Liver (tissue), 3 donors: ENCODE measurements around the gene HSPA8.
"Not testable (repeated sequence)": the region's sequence is repeated elsewhere in the genome, so short reads cannot be mapped to it uniquely, and the experiment has no call there.

Source experiments
- ATF3 ChIP-seq: IDR thresholded peaks from 2 replicates; pipeline ENCODE4 v1.6.1; 2016; ENCODE audit warnings: antibody characterized with exemption
- CTCF ChIP-seq: fragments of 150-350 bp; IDR thresholded peaks from 2 replicates; pipeline ENCODE4 v1.5.1; 2017; ENCODE audit warnings: improper control_type of control experiment, low read depth, low read length; ENCODE audit not compliant: missing input control
- EGR1 ChIP-seq, 2 donors: IDR thresholded peaks; 2 replicates each; pipeline ENCODE4 v1.6.1; 2016 to 2018; ENCODE audit warnings: antibody characterized with exemption in 2 of 2, low read depth in 2 of 2
- NR2F2 ChIP-seq: IDR thresholded peaks from 2 replicates; pipeline ENCODE4 v1.6.1; 2016; ENCODE audit warnings: antibody characterized with exemption
- RAD21 ChIP-seq, 2 donors: IDR thresholded peaks; 2 replicates each; pipeline ENCODE4 v1.6.1; 2016; ENCODE audit warnings: antibody characterized with exemption in 2 of 2, mild to moderate bottlenecking in 2 of 2
- TAF1 ChIP-seq: conservative IDR thresholded peaks from 2 replicates; pipeline ENCODE4 v1.6.1; 2016; ENCODE audit warnings: antibody characterized with exemption, mild to moderate bottlenecking
- YY1 ChIP-seq: IDR thresholded peaks from 2 replicates; pipeline ENCODE4 v1.6.1; 2016; ENCODE audit warnings: antibody characterized with exemption, mild to moderate bottlenecking
- donor health status: healthy.
- donor health status: healthy.

- not testable (repeated sequence) for TF ChIP-seq CTCF; ATF3; RAD21 (IDR thresholded peaks at IDR 0.05); YY1; NR2F2; TAF1; EGR1 (IDR thresholded peaks at IDR 0.05; ENCODE audit: low read depth in 2 of 2)
These were observed 27.0 kb upstream of the HSPA8 start for GRCh38 chr11:123088896-123089295.
